ENCODE data around the gene SALL2. TPM values are rescaled to one million over a fixed set of nuclear protein-coding genes. Genes with fewer than 3 reads are reported as not detected.

SALL2 gene
- total RNA-seq, 6 experiments from 2014 or later, result 0.40 to 2.9 (median 0.69) TPM

- no peak overlapping the region for H3K27ac ChIP-seq
- H3K9me3 ChIP-seq, result no peaks in the 10 kb centered on the region
- TF ChIP-seq CTCF (IDR thresholded peaks at IDR 0.05) (peak; percentile 44 to 53 (median 46)), POLR2A (IDR thresholded peaks at IDR 0.05) (no peak)
- H3K4me3 ChIP-seq, result no peak overlapping the region
- ATAC-seq (peak; percentile 64 to 77 (median 70)), DNase-seq (no peak)
- peaks cover 0 to 75% (median 35%) of the 10 kb centered on the region in 4 donors for H3K36me3 ChIP-seq
- no peaks in the 10 kb centered on the region for H3K4me1 ChIP-seq
- intact Hi-C loops (cut with DNase I), result loop anchor here in 1 of 2 donors (10.0 kb wide), 1 partner anchor 56 kb away; no protein-coding TSS in a partner anchor
- WGBS (ENCODE audit: insufficient coverage, low coverage, low lambda C conversion rate, missing lambda C conversion rate), result 49% methylated on average over 4 of the region's 5 CpGs
- no peaks in the 10 kb centered on the region for H3K27me3 ChIP-seq
Observed at GRCh38 chr14:21498540-21499526, 27.3 kb downstream of the SALL2 start.

GRCh38 chr14:21496453-21496852, 29.7 kb downstream of the SALL2 start:
- Histone ChIP-seq H3K27me3 (no peaks in the 10 kb centered on the region), H3K9me3 (no peaks in the 10 kb centered on the region), H3K4me3 (no peak overlapping the region), H3K27ac (no peak overlapping the region), H3K36me3 (peaks cover 5 to 84% (median 38%) of the 10 kb centered on the region in 4 donors), H3K4me1 (no peaks in the 10 kb centered on the region)
- ATAC-seq, result peak; percentile 19 to 70 (median 44)
- intact Hi-C loops (cut with DNase I), result loop anchor here in 1 of 2 donors (10.0 kb wide), 1 partner anchor 58 kb away; no protein-coding TSS in a partner anchor
- no peak for TF ChIP-seq POLR2A (IDR thresholded peaks at IDR 0.05)
- TF ChIP-seq CTCF (IDR thresholded peaks at IDR 0.05), result no peak
- 75% methylated on average over 2 of the region's 2 CpGs for WGBS (ENCODE audit: insufficient coverage, low coverage, low lambda C conversion rate, missing lambda C conversion rate)
- DNase-seq, result no peak

- Histone ChIP-seq H3K4me3 (no peak overlapping the region), H3K27ac (no peak overlapping the region), H3K4me1 (no peaks in the 10 kb centered on the region), H3K36me3 (peaks cover 5 to 93% (median 44%) of the 10 kb centered on the region in 4 donors), H3K27me3 (no peaks in the 10 kb centered on the region), H3K9me3 (no peaks in the 10 kb centered on the region)
- 67% methylated on average over 2 of the region's 2 CpGs for WGBS (ENCODE audit: insufficient coverage, low coverage, low lambda C conversion rate, missing lambda C conversion rate)
- TF ChIP-seq POLR2A (IDR thresholded peaks at IDR 0.05), result no peak
- no peak for TF ChIP-seq CTCF (IDR thresholded peaks at IDR 0.05)
- intact Hi-C loops (cut with DNase I), result loop anchor here in 1 of 2 donors (10.0 kb wide), 1 partner anchor 60 kb away; no protein-coding TSS in a partner anchor
- DNase-seq, result no peak
- no peak for ATAC-seq
Observed at GRCh38 chr14:21494902-21495762, 31.0 kb downstream of the SALL2 start.

- DNase-seq (no peak), ATAC-seq (no peak)
- TF ChIP-seq POLR2A (IDR thresholded peaks at IDR 0.05) (no peak), CTCF (IDR thresholded peaks at IDR 0.05) (no peak)
- intact Hi-C loops (cut with DNase I), result no loop called here
- peaks cover 0 to 4% (median 0%) of the 10 kb centered on the region in 4 donors for H3K4me1 ChIP-seq
- H3K36me3 ChIP-seq, result peaks cover 0 to 50% (median 19%) of the 10 kb centered on the region in 4 donors
- WGBS (ENCODE audit: insufficient coverage, low coverage, low lambda C conversion rate, missing lambda C conversion rate), result 46% methylated on average over 1 of the region's 1 CpG
- H3K27me3 ChIP-seq, result no peaks in the 10 kb centered on the region
- H3K4me3 ChIP-seq, result no peak overlapping the region
- no peaks in the 10 kb centered on the region for H3K9me3 ChIP-seq
- H3K27ac ChIP-seq, result no peak overlapping the region
Observed at GRCh38 chr14:21486640-21487087, 39.5 kb downstream of the SALL2 start.
